GM18511 (cell line): ENCODE data around the gene PDXP.
A peak's percentile ranks its signal among the peaks of the same experiment; 100 is the strongest.
"Not testable (repeated sequence)": the region's sequence is repeated elsewhere in the genome, so short reads cannot be mapped to it uniquely, and the experiment has no call there.

ENCODE experiments used
- ATAC-seq: cut with Tn5 transposase; IDR thresholded peaks from one replicate; pipeline ENCODE4 v1.9.1; 2021; ENCODE audit warnings: mild to moderate bottlenecking, moderate library complexity; ENCODE audit not compliant: unreplicated experiment

The PDXP gene, protein sequence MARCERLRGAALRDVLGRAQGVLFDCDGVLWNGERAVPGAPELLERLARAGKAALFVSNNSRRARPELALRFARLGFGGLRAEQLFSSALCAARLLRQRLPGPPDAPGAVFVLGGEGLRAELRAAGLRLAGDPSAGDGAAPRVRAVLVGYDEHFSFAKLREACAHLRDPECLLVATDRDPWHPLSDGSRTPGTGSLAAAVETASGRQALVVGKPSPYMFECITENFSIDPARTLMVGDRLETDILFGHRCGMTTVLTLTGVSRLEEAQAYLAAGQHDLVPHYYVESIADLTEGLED

DNA sequence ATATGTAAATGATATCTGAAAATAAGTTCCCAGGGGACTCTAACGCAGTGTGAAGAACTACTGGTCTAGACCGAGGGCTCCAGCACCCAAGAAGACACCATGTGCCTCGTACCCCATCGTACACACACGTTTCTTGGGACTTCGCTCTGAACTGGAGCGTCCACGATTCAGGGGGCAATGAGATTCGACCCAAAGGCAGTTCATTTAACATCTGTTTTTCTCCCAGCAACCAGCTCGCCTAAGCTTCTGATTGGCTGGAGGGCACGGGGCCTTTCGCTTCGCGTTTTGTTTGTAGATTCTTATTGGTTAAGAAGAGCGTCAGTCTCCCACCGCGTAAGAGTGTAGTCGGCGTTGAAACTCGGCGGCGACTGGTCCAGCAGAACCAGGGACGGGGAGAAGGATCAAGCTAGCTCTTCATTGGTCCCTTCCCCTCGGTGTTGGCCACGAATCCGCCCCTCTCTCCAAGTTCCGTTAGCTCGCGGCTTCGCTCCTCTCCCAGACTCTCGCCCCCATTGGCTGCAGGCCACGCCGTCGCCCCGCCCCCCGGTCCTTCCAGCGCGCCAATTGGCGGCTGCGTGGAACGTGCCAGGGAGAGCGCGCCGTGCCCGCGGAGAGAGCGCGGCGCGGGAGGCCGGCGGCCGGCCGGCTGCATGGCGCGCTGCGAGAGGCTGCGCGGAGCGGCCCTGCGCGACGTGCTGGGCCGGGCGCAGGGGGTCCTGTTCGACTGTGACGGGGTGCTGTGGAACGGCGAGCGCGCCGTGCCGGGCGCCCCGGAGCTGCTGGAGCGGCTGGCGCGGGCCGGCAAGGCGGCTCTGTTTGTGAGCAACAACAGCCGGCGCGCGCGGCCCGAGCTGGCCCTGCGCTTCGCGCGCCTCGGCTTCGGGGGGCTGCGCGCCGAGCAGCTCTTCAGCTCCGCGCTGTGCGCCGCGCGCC lies at the start of gene PDXP:
Gene PDXP (plus strand): TSS at position 591 of the 933 bp plus-strand sequence. CDS start 60 bp downstream, at position 651.
- peak; percentile 89 for ATAC-seq

DNA sequence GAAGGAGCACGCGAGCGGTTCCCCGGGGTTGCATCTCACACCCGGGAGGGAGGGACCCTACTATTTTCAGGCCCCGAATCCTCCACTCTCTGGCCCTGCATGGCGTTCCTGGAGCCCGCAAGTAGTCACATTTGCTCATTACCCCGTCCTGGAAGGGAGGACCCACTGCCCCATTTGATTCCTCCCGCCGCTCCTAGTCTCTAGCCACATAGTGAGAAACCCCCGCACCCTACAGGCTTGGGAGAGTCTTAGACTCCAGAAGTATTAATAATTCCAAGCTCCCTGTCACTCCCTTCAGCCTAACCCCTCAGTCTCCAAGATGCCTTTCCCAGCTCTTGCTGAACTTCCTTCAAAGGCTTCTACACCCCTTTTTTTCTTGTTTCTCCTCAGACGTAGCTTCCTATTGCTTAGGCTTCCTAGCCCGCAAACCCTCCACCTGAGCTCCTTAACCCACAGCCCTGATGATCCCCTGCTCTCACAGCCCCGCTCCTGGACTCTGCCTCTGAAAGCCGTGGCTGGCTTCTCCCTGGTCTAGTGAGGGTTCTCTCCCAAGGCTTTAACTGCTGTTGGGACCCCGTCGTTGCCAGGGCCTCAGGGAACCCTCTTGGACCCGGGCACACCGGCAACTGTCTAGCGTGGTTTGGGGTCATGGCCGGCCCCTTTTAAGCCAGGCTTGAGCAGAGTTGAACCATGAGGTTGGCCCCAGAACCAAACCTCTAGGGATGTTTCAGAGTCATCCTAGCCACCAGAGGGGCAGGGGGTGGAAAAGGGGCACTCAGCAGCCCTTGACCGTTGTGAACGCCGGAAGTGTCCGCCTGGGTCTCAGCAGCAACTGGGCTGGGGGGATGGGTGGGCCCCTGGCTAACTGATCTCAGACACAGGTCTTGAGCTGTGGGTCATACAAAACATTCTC lies 49.0 kb upstream of the PDXP start:
- peak; percentile 20 for ATAC-seq

DNA sequence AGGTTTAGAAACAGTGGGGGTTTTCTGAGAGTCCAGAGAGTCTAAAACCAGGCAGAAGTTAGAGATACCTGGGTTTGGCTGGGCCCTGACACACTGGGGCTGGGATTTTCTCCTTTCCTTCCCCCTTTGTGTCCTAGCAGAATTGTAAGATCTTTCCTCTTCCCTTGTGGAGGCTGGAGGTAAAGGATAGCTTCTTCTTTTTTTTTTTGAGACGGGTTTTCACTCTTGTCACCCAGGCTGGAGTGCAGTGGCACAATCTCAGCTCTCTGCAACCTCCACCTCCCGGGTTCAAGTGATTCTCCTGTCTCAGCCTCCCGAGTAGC lies 48.4 kb upstream of the PDXP start:
- ATAC-seq, result not testable (repeated sequence)

DNA sequence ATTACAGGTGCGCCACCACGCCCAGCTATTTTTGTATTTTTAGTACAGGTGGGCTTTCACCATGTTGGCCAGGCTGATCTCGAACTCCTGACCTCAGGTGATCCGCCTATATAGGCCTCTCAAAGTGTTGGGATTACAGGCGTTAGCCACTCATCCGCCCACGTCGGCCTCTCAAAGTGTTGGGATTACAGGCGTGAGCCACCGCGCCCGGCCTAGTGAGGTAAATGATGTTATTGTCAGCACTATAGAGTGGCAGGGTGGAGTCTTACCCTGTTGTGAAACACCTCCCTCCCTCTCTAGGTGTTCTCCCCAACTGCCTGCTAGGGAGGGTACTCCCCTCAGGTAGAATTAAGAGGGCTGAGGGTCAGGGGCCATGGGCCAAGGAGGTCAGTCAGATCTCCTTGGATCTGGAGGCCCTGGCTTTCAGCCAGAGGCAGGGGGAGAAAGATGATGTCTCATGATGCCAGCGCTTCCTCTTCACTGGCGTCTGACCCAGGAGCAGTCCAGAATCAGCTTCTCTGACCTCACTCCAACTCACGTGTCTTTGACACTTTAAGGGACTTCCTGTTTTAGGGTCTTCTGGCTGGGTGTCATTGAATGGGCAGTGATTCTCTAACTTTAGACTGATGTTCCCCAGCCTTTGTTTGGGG lies 47.9 kb upstream of the PDXP start:
- no peak for ATAC-seq

DNA sequence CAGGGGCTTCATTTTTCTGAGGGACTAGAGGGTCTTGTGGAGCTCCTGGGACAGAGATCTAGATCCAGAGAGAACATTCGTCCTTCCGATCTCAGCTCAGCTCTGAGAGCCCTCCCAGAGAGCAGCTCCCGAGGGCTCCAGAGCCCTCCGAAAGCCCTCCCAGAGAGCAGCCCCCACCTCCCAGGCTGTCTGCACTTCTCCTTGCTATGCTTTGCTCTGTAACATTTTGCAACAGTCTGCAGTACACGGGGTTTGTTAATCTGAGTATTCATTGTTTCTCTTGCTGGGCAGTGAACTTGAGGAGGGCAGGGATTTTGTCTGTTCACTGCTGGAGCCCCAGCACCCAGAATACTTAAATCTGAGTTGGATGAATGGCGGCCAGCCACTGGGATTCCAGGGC lies 47.3 kb upstream of the PDXP start:
- ATAC-seq, result no peak

DNA sequence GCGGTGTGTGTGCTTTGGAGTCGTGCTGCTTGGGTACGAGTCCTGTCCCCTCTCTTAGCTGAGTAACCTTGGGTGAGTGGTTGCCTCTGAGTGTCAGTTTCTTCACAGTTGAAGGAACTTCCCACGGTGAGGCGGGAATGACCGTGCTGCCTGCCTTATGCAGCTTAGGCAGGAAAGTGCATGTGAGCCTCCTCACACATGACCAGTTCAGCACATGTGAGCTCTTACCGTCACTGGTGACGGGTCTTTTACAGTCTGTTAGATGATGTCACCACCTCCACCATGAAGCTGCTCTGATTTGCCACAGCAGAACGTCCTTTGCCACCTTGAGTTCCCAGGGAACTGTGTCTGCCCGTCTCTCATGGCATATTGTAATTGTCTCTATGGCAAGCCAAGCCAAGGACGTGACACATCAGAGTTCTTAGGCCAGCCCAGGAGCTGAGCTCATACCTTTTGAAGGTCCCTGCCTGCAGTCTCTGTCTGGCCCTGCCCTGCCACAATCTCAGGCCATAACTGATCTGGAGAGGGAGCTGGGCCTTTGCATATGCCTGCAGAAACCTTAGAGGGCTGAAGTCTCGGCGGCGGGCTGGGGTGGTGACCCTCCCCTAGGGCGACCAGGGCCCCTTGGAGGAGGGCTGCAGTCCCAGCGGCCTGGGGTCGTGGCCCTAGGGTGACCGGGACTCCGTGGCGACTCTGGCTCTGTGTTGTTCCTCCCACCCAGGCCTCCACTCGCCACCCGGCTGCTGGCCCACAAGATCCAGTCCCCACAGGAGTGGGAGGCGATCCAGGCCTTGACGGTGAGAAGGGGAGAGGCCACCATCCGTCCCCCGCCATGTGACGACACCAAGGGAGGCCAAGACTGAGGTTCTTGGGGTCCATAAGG lies 42.1 kb upstream of the PDXP start:
- ATAC-seq, result no peak

DNA sequence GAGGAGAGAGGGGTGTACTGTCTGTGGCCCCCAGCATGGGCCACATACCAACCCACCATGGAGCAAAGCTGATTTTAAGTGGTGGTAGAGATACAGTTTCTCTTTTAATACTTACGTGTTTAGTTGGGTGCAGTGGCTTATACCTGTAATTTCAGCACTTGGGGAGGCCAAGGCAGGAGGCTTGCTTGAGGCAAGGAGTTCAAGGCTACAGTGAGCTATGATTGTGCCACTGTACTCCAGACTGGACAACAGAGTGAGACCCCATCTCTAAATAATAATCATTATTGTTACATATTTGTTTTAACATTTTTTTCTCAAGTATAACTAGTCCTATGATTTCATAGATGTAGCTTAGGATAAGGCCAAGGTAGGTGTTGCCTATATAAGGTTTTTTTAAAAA lies 41.1 kb upstream of the PDXP start:
- ATAC-seq, result no peak

DNA sequence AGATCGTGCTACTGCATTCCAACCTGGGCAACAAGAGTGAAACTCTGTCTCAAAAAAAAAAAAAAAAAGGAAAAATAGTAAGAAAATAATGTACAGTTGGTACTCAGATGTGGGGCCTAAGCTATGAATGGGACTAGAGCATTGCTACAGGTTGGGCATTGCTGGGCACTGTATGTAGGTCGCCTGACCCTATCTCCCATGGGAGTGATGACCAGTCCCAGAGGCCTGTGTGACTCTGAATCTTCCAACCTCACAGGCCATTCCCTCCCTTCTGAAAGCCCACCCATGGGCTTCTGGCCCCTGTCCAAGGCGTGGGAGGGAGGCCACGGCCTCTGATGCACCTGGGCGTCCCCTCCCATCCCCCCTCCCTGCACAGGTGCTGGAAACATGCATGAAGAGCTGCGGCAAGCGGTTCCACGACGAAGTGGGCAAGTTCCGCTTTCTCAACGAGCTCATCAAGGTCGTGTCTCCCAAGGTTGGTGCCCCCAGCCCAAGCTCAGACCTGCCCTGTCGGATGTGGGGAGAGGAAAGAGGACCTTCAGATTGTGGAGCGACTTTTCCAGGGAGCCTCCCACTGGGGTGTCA lies 40.4 kb upstream of the PDXP start:
- no peak for ATAC-seq

DNA sequence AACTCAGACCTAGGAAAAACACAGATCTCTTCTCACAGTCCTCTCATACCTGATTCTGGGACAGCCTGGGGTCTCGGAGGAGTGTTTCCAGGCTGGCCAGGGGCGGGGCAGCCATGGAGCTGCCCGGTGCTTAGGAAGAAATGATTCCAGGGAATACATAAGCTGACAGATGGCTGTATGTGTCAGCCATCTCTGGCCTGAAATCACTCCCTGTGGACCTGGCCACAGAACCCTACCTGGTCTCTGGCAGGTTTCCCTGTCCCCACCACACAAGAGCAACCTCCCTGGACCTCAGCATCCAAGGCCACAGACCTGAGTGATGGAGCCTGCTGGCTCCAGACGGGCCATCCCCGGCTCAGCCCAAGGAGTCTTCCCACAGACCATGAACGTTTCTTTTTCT lies 39.8 kb upstream of the PDXP start:
- ATAC-seq, result no peak

DNA sequence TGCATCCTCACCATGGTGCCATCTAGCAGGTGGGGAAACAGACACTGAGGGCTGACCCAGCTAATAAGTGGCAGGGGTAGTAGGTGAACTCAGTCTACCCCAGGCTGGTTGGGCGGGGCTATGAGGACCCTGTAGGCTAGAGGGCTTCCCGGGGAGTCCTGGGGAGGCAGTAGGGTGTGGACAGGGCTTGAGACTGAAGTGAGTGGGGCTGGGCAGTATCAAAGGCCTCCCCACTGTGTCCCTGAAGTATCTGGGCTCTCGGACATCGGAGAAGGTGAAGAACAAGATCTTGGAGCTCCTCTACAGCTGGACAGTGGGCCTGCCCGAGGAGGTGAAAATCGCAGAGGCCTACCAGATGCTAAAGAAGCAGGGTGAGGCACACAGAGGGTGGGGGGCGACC lies 38.5 kb upstream of the PDXP start:
- ATAC-seq, result no peak

DNA sequence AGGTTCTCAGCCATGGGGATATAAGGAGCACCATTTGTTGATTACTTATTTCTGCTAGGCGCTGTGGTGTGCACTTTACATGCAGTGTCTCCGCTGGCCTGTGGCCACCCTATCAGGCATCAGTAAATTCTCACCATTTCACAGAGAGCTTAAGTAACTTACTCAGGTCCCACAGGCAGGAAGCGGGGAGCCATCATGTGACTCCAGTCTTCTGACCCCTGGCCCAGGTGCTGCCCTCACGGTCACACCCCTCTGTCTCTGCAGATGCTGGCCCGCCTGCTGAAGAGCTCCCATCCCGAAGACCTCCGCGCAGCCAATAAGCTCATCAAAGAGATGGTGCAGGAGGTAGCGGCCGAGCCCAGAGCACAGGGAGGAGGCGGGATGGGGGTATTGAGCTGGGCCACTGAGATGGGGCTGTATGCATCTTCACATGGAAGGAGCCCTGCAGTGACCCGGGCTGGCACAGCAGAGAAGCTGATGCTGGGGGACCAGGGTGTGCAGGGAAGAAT lies 37.1 kb upstream of the PDXP start:
- ATAC-seq, result no peak

DNA sequence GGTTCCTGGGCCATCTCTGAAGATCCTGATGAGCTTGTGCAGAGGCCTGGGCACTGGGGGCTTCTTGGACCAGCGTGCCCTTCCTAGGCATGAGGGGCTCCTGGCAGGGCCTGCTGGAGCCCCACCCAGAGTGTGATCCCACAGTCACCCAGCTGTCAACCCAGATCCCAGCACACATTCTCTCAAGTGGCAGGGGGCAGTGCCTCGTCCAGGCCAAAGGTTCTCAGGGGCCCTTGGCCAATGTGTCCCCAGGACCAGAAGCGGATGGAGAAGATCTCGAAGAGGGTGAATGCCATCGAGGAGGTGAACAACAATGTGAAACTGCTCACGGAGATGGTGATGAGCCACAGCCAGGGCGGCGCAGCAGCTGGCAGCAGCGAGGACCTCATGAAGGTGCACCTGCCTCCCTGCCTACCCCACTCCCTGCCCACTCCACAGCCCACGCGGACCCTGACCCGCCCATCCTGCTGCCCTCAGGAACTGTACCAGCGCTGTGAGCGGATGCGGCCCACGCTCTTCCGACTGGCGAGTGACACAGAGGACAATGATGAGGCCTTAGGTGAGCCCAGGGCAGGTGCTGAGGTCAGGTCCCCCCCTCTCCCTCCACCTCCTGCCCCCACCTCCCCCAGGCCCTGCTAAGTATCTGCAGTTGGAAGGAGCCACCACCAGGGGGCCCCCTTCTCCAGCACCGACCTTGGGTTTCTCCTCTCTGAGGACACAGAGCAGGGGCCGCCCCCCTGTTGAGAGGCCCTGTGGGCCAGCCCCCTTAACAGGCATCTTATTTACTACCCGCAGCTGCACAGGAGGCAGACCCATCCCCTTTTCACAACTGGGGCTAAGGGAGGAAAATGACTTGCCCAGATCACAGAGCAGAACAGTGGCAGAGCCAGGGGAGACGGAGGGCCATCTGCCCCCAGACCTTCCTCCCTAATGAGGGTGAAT lies 35.2 kb upstream of the PDXP start:
- no peak for ATAC-seq

DNA sequence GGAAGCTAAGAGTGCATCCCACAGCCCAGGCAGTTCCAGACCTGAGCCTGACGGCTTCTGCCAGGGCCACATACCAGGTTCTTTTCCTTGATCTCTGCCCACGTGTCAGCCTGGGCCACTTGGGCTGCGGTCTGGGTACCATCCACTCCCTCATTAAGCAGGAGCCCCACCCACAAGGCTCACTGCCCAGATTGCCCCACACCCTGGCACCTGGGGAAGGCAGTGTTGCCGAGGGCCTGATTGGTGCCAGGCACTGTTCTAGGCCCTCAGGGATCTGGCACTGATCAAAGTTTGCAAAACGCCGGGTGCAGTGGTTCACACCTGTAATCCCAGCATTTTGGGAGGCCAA lies 34.5 kb upstream of the PDXP start:
- ATAC-seq, result no peak

DNA sequence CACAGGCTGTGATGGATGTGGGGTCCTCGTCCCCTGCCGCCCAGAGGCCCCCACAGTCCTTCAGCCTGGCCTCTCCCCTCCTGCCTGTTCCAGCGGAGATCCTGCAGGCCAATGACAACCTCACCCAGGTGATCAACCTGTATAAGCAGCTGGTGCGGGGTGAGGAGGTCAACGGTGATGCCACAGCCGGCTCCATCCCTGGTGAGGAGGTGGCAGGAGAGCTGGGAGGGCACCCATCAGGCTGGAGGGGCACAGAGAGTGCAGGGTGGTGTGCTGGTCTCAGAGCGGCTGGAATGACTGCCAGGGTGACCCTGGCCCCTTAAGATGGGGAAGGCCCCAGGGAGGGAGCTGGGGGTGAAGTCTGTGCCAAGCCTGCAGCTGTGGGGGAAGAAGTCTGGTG lies 33.6 kb upstream of the PDXP start:
- no peak for ATAC-seq

DNA sequence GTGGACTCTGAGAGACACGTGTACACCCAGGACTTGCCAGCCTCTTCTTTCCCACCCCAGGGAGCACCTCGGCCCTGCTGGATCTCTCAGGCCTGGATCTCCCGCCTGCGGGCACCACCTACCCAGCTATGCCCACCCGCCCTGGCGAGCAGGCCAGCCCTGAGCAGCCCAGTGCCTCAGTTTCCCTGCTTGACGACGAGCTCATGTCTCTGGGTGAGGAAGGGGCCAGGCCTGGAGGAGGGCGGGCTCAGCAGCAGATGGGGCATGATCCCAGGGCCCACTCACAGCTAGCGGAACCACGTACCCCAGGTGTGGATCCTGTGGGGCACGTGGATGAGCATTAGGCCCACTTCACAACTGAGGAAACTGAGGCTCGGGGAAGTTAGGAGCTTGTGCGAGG lies 32.8 kb upstream of the PDXP start:
- no peak for ATAC-seq

DNA sequence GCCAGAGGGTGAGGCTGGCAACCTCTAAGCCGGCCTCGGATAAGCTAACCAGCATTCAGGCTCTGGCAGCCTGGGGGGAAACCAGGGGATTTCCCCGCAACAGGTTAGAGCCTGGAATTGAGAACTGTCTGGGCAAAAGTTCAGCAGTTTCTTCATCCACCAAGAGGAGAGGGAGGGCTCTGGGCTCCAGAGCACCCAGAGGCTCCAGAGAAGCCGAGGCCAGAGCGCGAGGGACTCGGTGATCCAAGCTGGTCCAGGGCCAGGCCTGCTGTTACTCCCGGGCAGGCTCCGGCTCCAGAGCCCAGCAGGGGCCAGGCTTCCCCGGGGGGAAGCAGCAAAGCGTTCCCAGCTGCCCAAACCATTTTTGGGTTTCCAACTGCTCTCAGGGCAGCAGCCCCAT lies 32.4 kb upstream of the PDXP start:
- ATAC-seq, result no peak

DNA sequence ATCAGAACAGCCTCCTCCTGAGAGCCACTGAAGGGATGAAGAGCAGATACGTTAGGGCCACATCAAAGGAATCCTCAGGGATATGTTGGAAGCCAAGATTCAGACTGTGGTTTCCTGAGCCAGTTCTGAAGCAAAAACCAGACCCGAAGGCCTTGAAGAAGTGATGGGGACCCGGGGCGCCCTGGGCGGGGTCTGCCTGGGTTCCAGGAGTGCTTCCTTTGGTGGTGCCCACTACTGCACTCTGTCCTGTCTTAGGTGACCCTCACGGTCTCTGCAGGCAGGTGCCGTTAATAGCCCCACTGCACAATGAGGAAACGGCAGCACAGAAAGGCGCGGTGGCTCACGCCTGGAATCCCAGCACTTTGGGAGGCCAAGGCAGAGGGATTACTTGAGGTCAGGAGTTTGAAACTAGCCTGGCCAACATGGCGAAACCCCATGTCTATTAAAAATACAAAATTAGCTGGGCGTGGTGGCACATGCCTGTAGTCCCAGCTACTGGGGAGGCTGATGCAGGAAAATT lies 31.9 kb upstream of the PDXP start:
- no peak for ATAC-seq

DNA sequence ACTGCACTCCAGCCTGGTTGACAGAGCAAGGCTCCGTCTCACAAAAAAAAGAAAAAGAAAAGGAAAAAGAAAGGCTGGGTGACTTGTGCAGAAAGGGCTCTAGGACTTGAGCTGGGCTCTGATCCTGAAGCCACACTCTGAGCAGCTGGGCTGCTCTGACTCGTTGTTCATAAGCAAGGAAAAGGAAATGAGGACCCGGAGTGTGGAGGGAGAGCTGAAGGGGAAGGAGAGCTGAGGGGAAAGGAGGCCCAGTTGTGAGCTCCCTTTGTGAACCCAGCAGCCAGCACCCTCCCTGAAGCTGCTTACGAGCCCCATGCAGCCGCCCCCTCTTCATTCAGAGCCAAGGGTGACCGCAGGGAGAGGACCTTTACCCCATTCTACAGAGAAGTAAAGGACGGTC lies 31.4 kb upstream of the PDXP start:
- no peak for ATAC-seq
